H1 (cell line): Measurements from ENCODE around the gene CABLES2. TPM values are rescaled to one million over a fixed set of nuclear protein-coding genes. Genes with fewer than 3 reads are reported as not detected.

ENCODE experiments used
- CTCF ChIA-PET: fragments of 300-600 bp; sonication (Branson Sonifier 250); formaldehyde crosslinking; loops from one replicate; lab custom pipeline; 2021; ENCODE audit not compliant: partially characterized antibody; lab: Charles Lee
- POLR2A ChIA-PET: fragments of 300-600 bp; sonication (Branson Sonifier 250); formaldehyde crosslinking; loops from one replicate; lab custom pipeline; 2021; ENCODE audit warnings: inconsistent platforms; ENCODE audit not compliant: partially characterized antibody; lab: Charles Lee
- DNase-seq, 2 experiments: peaks; one replicate each; pipeline versions ENCODE4 v3.0.0 to v3.0.0-alpha.2; 2010 to 2022; ENCODE audit warnings: low spot score in 2 of 2, low read depth in 1 of 2, mixed read lengths in 1 of 2
- FAIRE-seq: peaks from 2 replicates; lab custom pipeline; 2011; peaks lifted over from hg19 to GRCh38; lab: Jason Lieb, UNC
- H2AFZ ChIP-seq: 2 replicates; pipeline ENCODE4 v1.8.1; 2012; ENCODE audit warnings: low read length, inconsistent platforms
- H2AK5ac ChIP-seq: 2 replicates; pipeline ENCODE4 v1.6.1; 2013; ENCODE audit warnings: low read depth, low read length
- H2BK120ac ChIP-seq: replicated peaks from 2 replicates; pipeline ENCODE3; 2013; ENCODE audit warnings: low read depth, low read length, inconsistent platforms
- H2BK12ac ChIP-seq: 2 replicates; pipeline ENCODE4 v1.6.1; 2013; ENCODE audit warnings: low read depth, low read length
- H2BK15ac ChIP-seq: 2 replicates; pipeline ENCODE4 v1.6.1; 2013; ENCODE audit warnings: low read length
- H2BK20ac ChIP-seq: 2 replicates; pipeline ENCODE4 v1.6.1; 2013; ENCODE audit warnings: low read length
- H2BK5ac ChIP-seq: 2 replicates; pipeline ENCODE4 v1.6.1; 2013; ENCODE audit warnings: low read depth, low read length
- H3K14ac ChIP-seq: 2 replicates; pipeline ENCODE4 v1.6.1; 2013; ENCODE audit warnings: inconsistent platforms; ENCODE audit not compliant: insufficient read length
- H3K18ac ChIP-seq: 2 replicates; pipeline ENCODE4 v1.6.1; 2013; ENCODE audit warnings: low read length; ENCODE audit errors: extremely low read depth
- H3K23ac ChIP-seq: 2 replicates; pipeline ENCODE4 v1.6.1; 2013; ENCODE audit warnings: inconsistent platforms; ENCODE audit not compliant: insufficient read length
- H3K23me2 ChIP-seq: 2 replicates; pipeline ENCODE4 v1.6.1; 2013; ENCODE audit warnings: low read depth, low read length
- H3K27ac ChIP-seq: 2 replicates; pipeline ENCODE4 v1.6.1; 2011; ENCODE audit warnings: low read depth, low read length, inconsistent platforms
- H3K27me3 ChIP-seq, 4 experiments: replicated peaks in 1 of 4; 1 replicate in 1 of 4; 2 replicates in 3 of 4; pipeline versions ENCODE4 v1.6.1 to v1.8.1; 2011 to 2013; ENCODE audit warnings: low read length in 3 of 4, mild to moderate bottlenecking in 3 of 4, inconsistent platforms in 2 of 4, mixed read lengths in 2 of 4, moderate library complexity in 1 of 4; ENCODE audit not compliant: control insufficient read depth in 3 of 4, insufficient read depth in 3 of 4; ENCODE audit errors: extremely low read depth in 1 of 4
- H3K36me3 ChIP-seq, 4 experiments: 2 replicates each; pipeline versions ENCODE4 v1.6.1 to v1.8.1; 2011 to 2013; ENCODE audit warnings: mild to moderate bottlenecking in 4 of 4, low read length in 3 of 4, moderate library complexity in 2 of 4, control low read depth in 1 of 4, inconsistent platforms in 1 of 4; ENCODE audit not compliant: insufficient read depth in 4 of 4, control insufficient read depth in 2 of 4
- H3K4ac ChIP-seq: replicated peaks from 2 replicates; pipeline ENCODE3; 2013; ENCODE audit warnings: low read length, low read depth, mixed read lengths, inconsistent platforms; ENCODE audit not compliant: insufficient read length
- H3K4me1 ChIP-seq, 4 experiments: replicated peaks in 1 of 4; 1 replicate in 1 of 4; 2 replicates in 3 of 4; pipeline versions ENCODE4 v1.6.1 to v1.8.1; 2011 to 2013; ENCODE audit warnings: low read length in 3 of 4, inconsistent platforms in 2 of 4, mixed read lengths in 1 of 4; ENCODE audit not compliant: insufficient read depth in 4 of 4, control insufficient read depth in 3 of 4
- H3K4me2 ChIP-seq, 2 experiments: 2 replicates each; pipeline versions ENCODE4 v1.6.1 to v1.8.1; 2011 to 2013; ENCODE audit warnings: low read depth in 2 of 2, low read length in 2 of 2, control low read depth in 1 of 2, inconsistent platforms in 1 of 2, mild to moderate bottlenecking in 1 of 2; ENCODE audit not compliant: insufficient read depth in 1 of 2
- H3K4me3 ChIP-seq, 4 experiments: fragments of 200-600, 300-600 bp in 1 of 4; sonication (generic), shearing (Covaris generic), sonication (Bioruptor Twin) in 1 of 4; 2 replicates each; pipeline versions ENCODE4 v1.5.1 to v1.8.1; 2011 to 2016; ENCODE audit warnings: low read length in 4 of 4, low read depth in 3 of 4, control low read depth in 2 of 4, inconsistent platforms in 2 of 4, mild to moderate bottlenecking in 2 of 4, mixed read lengths in 1 of 4, moderate library complexity in 1 of 4; ENCODE audit not compliant: insufficient read depth in 2 of 4; ENCODE audit errors: extremely low read depth in 1 of 4
- H3K56ac ChIP-seq: replicated peaks from 2 replicates; pipeline ENCODE3; 2013; ENCODE audit warnings: low read depth, mild to moderate bottlenecking, mixed read lengths, low read length, inconsistent platforms; ENCODE audit not compliant: insufficient read length
- H3K79me1 ChIP-seq: 2 replicates; pipeline ENCODE4 v1.6.1; 2013; ENCODE audit warnings: low read depth, low read length, control low read depth
- H3K79me2 ChIP-seq, 2 experiments: 2 replicates each; pipeline versions ENCODE4 v1.6.1 to v1.8.1; 2012 to 2013; ENCODE audit warnings: low read length in 2 of 2, mild to moderate bottlenecking in 2 of 2, inconsistent platforms in 1 of 2; ENCODE audit not compliant: insufficient read depth in 2 of 2, control insufficient read depth in 1 of 2
- H3K9ac ChIP-seq, 4 experiments: replicated peaks in 1 of 4; 1 replicate in 1 of 4; 2 replicates in 3 of 4; pipeline versions ENCODE4 v1.6.1 to v1.8.1; 2011 to 2013; ENCODE audit warnings: low read depth in 3 of 4, low read length in 3 of 4, control low read depth in 2 of 4, mild to moderate bottlenecking in 2 of 4, moderate library complexity in 2 of 4, inconsistent platforms in 1 of 4; ENCODE audit errors: extremely low read depth in 1 of 4
- H3K9me3 ChIP-seq, 2 experiments: 2 replicates each; pipeline versions ENCODE4 v1.6.1 to v1.8.1; 2012 to 2013; ENCODE audit warnings: mild to moderate bottlenecking in 2 of 2, moderate library complexity in 2 of 2, control low read depth in 1 of 2, inconsistent platforms in 1 of 2, low read depth in 1 of 2, low read length in 1 of 2, mixed read lengths in 1 of 2; ENCODE audit not compliant: insufficient read depth in 2 of 2
- H4K20me1 ChIP-seq, 2 experiments: replicated peaks in 1 of 2; 2 replicates each; pipeline versions ENCODE3 to v1.8.1; 2011 to 2013; ENCODE audit warnings: inconsistent platforms in 2 of 2, low read length in 2 of 2, mild to moderate bottlenecking in 1 of 2; ENCODE audit not compliant: insufficient read depth in 2 of 2, control insufficient read depth in 1 of 2
- H4K5ac ChIP-seq: 2 replicates; pipeline ENCODE4 v1.6.1; 2013; ENCODE audit warnings: low read length, low read depth, mixed read lengths, inconsistent platforms; ENCODE audit not compliant: insufficient read length
- H4K8ac ChIP-seq: 2 replicates; pipeline ENCODE4 v1.8.0; 2013; ENCODE audit warnings: mild to moderate bottlenecking, moderate library complexity, low read length, inconsistent platforms; ENCODE audit not compliant: insufficient read depth; ENCODE audit errors: extremely low read depth
- H4K91ac ChIP-seq: replicated peaks from 2 replicates; pipeline ENCODE3; 2013; ENCODE audit warnings: low read length, mixed read lengths, inconsistent platforms; ENCODE audit not compliant: insufficient read length
- CTCF ChIP-seq, 3 experiments: IDR thresholded peaks; 1 replicate in 2 of 3; 2 replicates in 1 of 3; pipeline versions ENCODE4 v1.5.1 to v1.6.1; 2011; ENCODE audit warnings: low read length in 3 of 3, mild to moderate bottlenecking in 3 of 3, inconsistent platforms in 2 of 3, low read depth in 1 of 3, moderate library complexity in 1 of 3; ENCODE audit not compliant: insufficient read depth in 1 of 3; ENCODE audit errors: control extremely low read depth in 1 of 3
- EP300 ChIP-seq, 2 experiments: IDR thresholded peaks; 1 replicate in 1 of 2; 2 replicates in 1 of 2; pipeline ENCODE4 v1.6.1; 2011 to 2012; ENCODE audit warnings: low read depth in 2 of 2, low read length in 2 of 2, mild to moderate bottlenecking in 2 of 2, borderline replicate concordance in 1 of 2, inconsistent platforms in 1 of 2, moderate library complexity in 1 of 2
- POLR2A ChIP-seq, 2 experiments: IDR thresholded peaks; 1 replicate in 1 of 2; 2 replicates in 1 of 2; pipeline ENCODE4 v1.6.1; 2011; ENCODE audit warnings: low read depth in 2 of 2, low read length in 2 of 2, mild to moderate bottlenecking in 2 of 2; ENCODE audit errors: control extremely low read depth in 1 of 2
- RBBP5 ChIP-seq: IDR thresholded peaks from 2 replicates; pipeline ENCODE4 v1.7.1; 2012; ENCODE audit warnings: low read depth, mild to moderate bottlenecking, inconsistent platforms, low read length, moderate library complexity, borderline replicate concordance
- SRF ChIP-seq: IDR thresholded peaks from 2 replicates; pipeline ENCODE4 v1.6.1; 2011; ENCODE audit warnings: mild to moderate bottlenecking, low read depth, low read length, moderate library complexity
- TAF7 ChIP-seq: optimal IDR thresholded peaks from 2 replicates; pipeline ENCODE3; 2011; ENCODE audit warnings: low read depth, mild to moderate bottlenecking, inconsistent platforms, low read length, moderate library complexity, borderline replicate concordance
- whole genome bisulfite sequencing, 2 experiments: shearing (Covaris generic) in 1 of 2; methylation state at CpG; one replicate each; pipeline versions ENCODE4 v1.1.6 to v1.1.7; 2013 to 2015; ENCODE audit warnings: low lambda C conversion rate in 2 of 2, mixed read lengths in 2 of 2, inconsistent platforms in 1 of 2, low coverage in 1 of 2, missing lambda C conversion rate in 1 of 2; ENCODE audit not compliant: insufficient replicate concordance in 2 of 2, insufficient coverage in 1 of 2, insufficient read length in 1 of 2; ENCODE audit errors: extremely low coverage in 1 of 2, missing lambda C conversion rate in 1 of 2; 5-methylcytosine and 5-hydroxymethylcytosine counted together
- polyA plus RNA-seq, 7 experiments: library from polyadenylated mRNA; depleted of rRNA in 3 of 7; stranded (reverse) in 5 of 7; unstranded in 2 of 7; fragments of >200 nt in 5 of 7; fragments of 200-250 nt in 2 of 7; gene quantifications; 1 replicate in 5 of 7; 2 replicates in 1 of 7; 4 replicates in 1 of 7; pipeline versions ENCODE4 v1.2.1 to v1.2.3, GENCODE V29; 2011 to 2013; ENCODE audit warnings: missing spikeins in 2 of 7, mixed read lengths in 2 of 7
- total RNA-seq: library from RNA; stranded (reverse); fragmentation: NEBNext Ultra II Directional; extraction: Animal tissue kit (Norgen Biotek cat#: 25700); gene quantifications from 2 replicates; pipeline ENCODE4 v1.2.1, GENCODE V29; 2021

Gene CABLES2
- total and polyA plus RNA-seq, 2 of the 8 experiments (the other 6 are each of a cell fraction or from before 2014, with no cell fraction given): 8.0 to 8.8 TPM

DNA sequence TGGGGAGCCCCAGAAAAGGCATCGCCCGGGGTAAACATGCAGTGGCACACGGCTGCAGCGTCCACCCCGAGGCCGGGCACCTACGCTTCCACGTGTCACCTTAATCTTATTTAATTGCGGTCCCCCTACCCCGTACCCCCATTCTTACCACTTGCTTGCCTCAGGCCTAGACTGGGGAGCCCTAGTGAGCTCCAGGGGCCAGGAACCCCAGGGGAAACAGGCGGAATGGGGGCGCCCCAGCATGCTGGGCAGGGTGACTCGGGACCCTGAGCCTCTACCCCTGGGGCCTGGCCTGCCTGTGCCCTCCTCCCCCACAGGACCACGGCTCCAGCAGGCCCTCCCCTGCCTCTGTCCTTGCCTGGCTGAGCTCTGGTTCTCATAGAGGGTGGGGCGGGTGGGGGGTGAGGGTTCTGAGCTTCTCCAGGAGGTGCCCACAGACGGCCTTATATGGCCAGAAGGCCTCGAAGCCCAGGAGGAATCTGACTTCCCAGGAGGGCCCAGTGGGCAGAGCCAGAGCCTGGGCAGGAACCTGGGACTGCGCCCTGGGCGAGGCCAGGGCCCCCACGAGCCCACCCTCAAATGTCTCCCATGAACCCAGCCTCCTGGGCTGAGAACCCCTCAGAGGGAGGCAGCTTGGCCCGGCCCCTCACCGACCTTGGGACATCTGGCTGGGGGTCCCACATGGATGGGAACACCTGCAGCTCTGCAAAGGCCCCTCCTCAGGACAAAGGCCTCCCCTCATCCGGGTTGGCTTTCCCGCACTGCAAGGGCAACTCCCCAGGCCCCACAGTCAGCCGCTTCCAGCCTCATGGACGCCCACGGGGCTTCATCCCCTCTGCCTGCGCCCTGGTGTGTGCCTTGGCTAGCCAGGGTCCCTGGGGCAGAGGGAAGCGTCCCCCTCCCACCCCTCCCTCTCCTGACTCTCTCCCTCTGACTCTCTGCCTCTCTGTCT lies 34.8 kb downstream of the CABLES2 start:
- Histone ChIP-seq H3K4ac (peak overlapping the region; percentile 53), H2BK120ac (no peak overlapping the region), H3K79me1 (no peaks in the 10 kb centered on the region; the same call in 1 of the 2 replicates), H2AK5ac (no peak overlapping the region), H2BK20ac (no peak overlapping the region; the same call in 1 of the 2 replicates), H3K23ac (no peak overlapping the region), H3K18ac (no peak overlapping the region; the same call in 1 of the 2 replicates), H3K36me3 (no peaks in the 10 kb centered on the region; a peak in 1 of 8 replicates), H3K4me1 (peaks cover 8 to 60% (median 49%) of the 10 kb centered on the region in 4 experiments), H3K14ac (no peak overlapping the region), H2BK15ac (no peak overlapping the region), H3K9me3 (no peaks in the 10 kb centered on the region), H3K23me2 (peaks cover 7% of the 10 kb centered on the region; the same call in 1 of the 2 replicates), H2AFZ (no peak overlapping the region), H3K27me3 (no peaks in the 10 kb centered on the region), H3K79me2 (no peaks in the 10 kb centered on the region), H4K5ac (no peak overlapping the region), H2BK5ac (no peak overlapping the region), H3K4me3 (no peak overlapping the region), H3K9ac (no peak overlapping the region), H3K56ac (no peak overlapping the region), H3K27ac (no peak overlapping the region), H4K20me1 (no peaks in the 10 kb centered on the region), H3K4me2 (no peak overlapping the region), H4K91ac (peak overlapping the region; percentile 15), H4K8ac (no peak overlapping the region; the same call in 1 of the 2 replicates), H2BK12ac (no peak overlapping the region)
- 86% methylated on average over 22 of the region's 29 CpGs; no CpG with 5 or more reads in 1 of the 2 experiments for WGBS, 2 experiments
- DNase-seq (no peak), FAIRE-seq (no peak)
- POLR2A ChIA-PET: interaction anchor here (0.8 to 12.6 kb wide), 6 partner anchors 10 to 279 kb away, joined by 3 to 176 read pairs (median 17); partner anchors contain the start of genes ADRM1 and RPS21
- CTCF ChIA-PET: interaction anchor here (0.6 to 2.6 kb wide), 6 partner anchors 10 to 488 kb away, joined by 3 to 5 read pairs (median 4); no protein-coding TSS in a partner anchor
- no peak for TF ChIP-seq RBBP5
- TF ChIP-seq EP300 (IDR thresholded peaks at IDR 0.05; ENCODE audit: borderline replicate concordance in 1 of 2, low read depth in 2 of 2, low read length in 2 of 2): no peak
- peak; percentile 75 for TF ChIP-seq SRF
- TF ChIP-seq POLR2A (IDR thresholded peaks at IDR 0.05; ENCODE audit: control extremely low read depth in 1 of 2, low read depth in 2 of 2, low read length in 2 of 2): no peak
- no peak for TF ChIP-seq TAF7
- no peak for TF ChIP-seq CTCF (IDR thresholded peaks at IDR 0.05; ENCODE audit: control extremely low read depth in 1 of 3, insufficient read depth in 1 of 3, low read depth in 1 of 3, low read length in 3 of 3)
